AG04450 (cell line): ENCODE data around the gene PAX6. TPM values are rescaled to one million over a fixed set of nuclear protein-coding genes. Genes with fewer than 3 reads are reported as not detected.

Source experiments
- CTCF ChIA-PET: fragments of 300-600, 350-600 bp; formaldehyde crosslinking; extraction: SDS; loops from one replicate; lab custom pipeline; 2022; ENCODE audit warnings: antibody characterized with exemption, inconsistent platforms; lab: Charles Lee
- POLR2A ChIA-PET: fragments of 350-600 bp; formaldehyde crosslinking; extraction: SDS; loops from one replicate; lab custom pipeline; 2021; ENCODE audit warnings: antibody characterized with exemption, inconsistent platforms; lab: Yijun Ruan, JAX
- DNase-seq: peaks from one replicate; pipeline ENCODE4 v3.0.0-alpha.2; 2011; ENCODE audit warnings: low read depth, low spot score
- H3K27ac ChIP-seq: one replicate; pipeline ENCODE4 v1.5.1; 2012; ENCODE audit warnings: low read depth, low read length, control low read depth
- H3K27me3 ChIP-seq: one replicate; pipeline ENCODE4 v1.6.0; 2012; ENCODE audit warnings: low read length; ENCODE audit not compliant: control insufficient read depth, insufficient read depth
- H3K4me3 ChIP-seq: 2 replicates; pipeline ENCODE4 v1.5.1; 2011; ENCODE audit warnings: mild to moderate bottlenecking, low read depth, low read length, control low read depth
- H3K9me3 ChIP-seq: 2 replicates; pipeline ENCODE4 v1.5.1; 2012; ENCODE audit warnings: low read length; ENCODE audit not compliant: control insufficient read depth, insufficient read depth
- CTCF ChIP-seq: IDR thresholded peaks from 2 replicates; pipeline ENCODE4 v1.5.1; 2011; ENCODE audit warnings: low read depth, low read length, control low read depth, inconsistent platforms
- polyA plus RNA-seq: library from polyadenylated mRNA; depleted of rRNA; stranded (reverse); fragments of >200 nt; gene quantifications from 2 replicates; pipeline ENCODE4 v1.2.3, GENCODE V29; 2011

PAX6 gene
- polyA plus RNA-seq, 1 experiment = not detected

GRCh38 chr11:31793264-31793663 lies 17.9 kb downstream of the PAX6 start:
- ChIA-PET POLR2A (no interaction called here), CTCF (no interaction called here)
- no peak for TF ChIP-seq CTCF

GRCh38 chr11:31792456-31792855 lies 18.7 kb downstream of the PAX6 start:
- no peak for TF ChIP-seq CTCF
- no peak overlapping the region for H3K27ac ChIP-seq
- peaks cover 38% of the 10 kb centered on the region for H3K27me3 ChIP-seq
- DNase-seq = no peak
- H3K9me3 ChIP-seq = no peaks in the 10 kb centered on the region
- no peak overlapping the region for H3K4me3 ChIP-seq
- ChIA-PET POLR2A (no interaction called here), CTCF (no interaction called here)

More at GRCh38 chr11:31793264-31793663, 17.9 kb downstream of the PAX6 start:
- no peaks in the 10 kb centered on the region for H3K9me3 ChIP-seq
- DNase-seq = no peak
- peaks cover 45% of the 10 kb centered on the region for H3K27me3 ChIP-seq
- no peak overlapping the region for H3K27ac ChIP-seq
- no peak overlapping the region for H3K4me3 ChIP-seq

- Histone ChIP-seq H3K4me3 (no peak overlapping the region), H3K9me3 (no peaks in the 10 kb centered on the region), H3K27ac (no peak overlapping the region), H3K27me3 (peaks cover 34% of the 10 kb centered on the region)
- ChIA-PET POLR2A (no interaction called here), CTCF (no interaction called here)
- no peak for DNase-seq
- no peak for TF ChIP-seq CTCF
Measured at GRCh38 chr11:31792036-31792435, 19.1 kb downstream of the PAX6 start.

GRCh38 chr11:31790649-31791048 lies 20.5 kb downstream of the PAX6 start:
- peaks cover 20% of the 10 kb centered on the region for H3K27me3 ChIP-seq
- no peaks in the 10 kb centered on the region for H3K9me3 ChIP-seq
- TF ChIP-seq CTCF = no peak
- DNase-seq = no peak
- no peak overlapping the region for H3K4me3 ChIP-seq
- CTCF ChIA-PET = no interaction called here
- H3K27ac ChIP-seq = no peak overlapping the region
- POLR2A ChIA-PET = no interaction called here

GRCh38 chr11:31788085-31788484 lies 23.0 kb downstream of the PAX6 start:
- ChIA-PET POLR2A (no interaction called here), CTCF (no interaction called here)
- H3K27me3 ChIP-seq = peaks cover 10% of the 10 kb centered on the region
- no peak for DNase-seq
- no peak for TF ChIP-seq CTCF
- H3K9me3 ChIP-seq = no peaks in the 10 kb centered on the region
- no peak overlapping the region for H3K4me3 ChIP-seq
- no peak overlapping the region for H3K27ac ChIP-seq
